RCC 7860 (cell line): ENCODE measurements around the gene SLC24A5.

Source experiments
- DNase-seq: peaks from one replicate; pipeline ENCODE4 v3.0.0-alpha.2; 2015; ENCODE audit warnings: low spot score
- FAIRE-seq: peaks from 2 replicates; lab custom pipeline; 2012; peaks lifted over from hg19 to GRCh38; lab: Jason Lieb, UNC

SLC24A5 gene

DNA sequence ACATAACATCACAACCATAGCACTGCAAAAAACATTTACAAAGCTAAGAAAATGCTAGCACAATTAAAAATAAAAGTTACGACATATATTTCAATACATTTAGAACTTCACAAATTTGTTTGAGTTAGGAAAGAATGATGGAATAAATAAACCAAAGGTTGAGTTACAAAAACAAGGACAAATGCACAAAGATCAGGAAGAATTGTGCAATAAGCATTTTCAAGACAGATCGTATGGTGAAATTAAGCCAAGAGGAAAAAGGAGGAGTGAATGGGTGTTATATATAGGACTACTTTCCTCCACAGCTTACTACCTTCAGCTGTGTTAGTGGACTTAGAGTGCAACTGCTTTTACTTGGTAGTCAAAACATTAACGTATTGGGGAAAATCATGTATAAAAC, 64.7 kb downstream of the SLC24A5 start:
- FAIRE-seq (no peak), DNase-seq (no peak)

DNA sequence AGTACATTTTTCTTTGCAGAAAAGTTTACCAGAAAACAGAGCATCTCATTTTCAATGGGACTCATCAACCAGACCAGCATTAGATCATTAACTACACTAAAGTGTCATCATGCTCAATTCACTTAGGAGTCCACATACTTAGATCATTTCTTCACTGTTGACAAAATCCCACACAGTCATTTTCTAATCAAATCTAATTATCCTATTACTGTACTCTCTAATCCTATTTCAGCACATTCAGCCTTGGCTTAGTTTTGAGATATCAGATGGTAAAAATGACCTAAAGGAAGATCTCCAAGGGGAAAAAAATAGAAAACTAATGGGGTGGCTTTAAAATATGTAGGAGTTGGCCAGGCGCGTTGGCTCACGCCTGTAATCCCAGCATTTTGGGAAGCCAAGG, 65.5 kb downstream of the SLC24A5 start:
- no peak for FAIRE-seq
- no peak for DNase-seq

DNA sequence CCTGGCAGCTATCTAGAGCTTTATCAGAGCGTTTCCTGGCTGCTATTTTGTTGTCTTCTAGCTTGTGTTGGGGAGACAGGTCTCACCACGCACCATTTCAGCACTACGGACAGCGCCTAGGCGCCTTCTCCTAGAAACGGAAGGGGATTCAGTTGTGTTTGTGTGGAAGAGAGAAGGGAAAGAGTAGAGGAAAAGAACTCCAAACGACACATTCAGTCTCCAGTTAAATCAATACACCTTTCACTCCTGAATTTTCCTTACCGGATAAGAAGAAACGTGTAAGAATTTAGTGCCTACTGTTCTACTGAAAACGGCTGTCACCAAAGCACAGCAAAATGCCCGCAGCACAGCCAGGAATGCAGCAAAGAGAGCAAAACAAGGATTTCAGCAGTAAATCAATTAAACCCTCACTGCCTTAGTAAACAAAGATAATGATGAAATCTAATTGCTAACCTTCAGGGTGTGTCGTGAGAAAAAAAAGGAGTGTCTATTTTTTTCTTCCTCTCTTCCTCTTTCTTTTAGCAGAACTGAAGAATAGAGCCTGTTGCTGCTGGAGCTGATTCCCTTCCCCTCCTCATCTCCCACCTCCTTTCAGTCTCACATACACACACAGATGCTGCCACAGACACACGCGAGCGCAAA, 70.3 kb downstream of the SLC24A5 start:
- no peak for FAIRE-seq
- no peak for DNase-seq

DNA sequence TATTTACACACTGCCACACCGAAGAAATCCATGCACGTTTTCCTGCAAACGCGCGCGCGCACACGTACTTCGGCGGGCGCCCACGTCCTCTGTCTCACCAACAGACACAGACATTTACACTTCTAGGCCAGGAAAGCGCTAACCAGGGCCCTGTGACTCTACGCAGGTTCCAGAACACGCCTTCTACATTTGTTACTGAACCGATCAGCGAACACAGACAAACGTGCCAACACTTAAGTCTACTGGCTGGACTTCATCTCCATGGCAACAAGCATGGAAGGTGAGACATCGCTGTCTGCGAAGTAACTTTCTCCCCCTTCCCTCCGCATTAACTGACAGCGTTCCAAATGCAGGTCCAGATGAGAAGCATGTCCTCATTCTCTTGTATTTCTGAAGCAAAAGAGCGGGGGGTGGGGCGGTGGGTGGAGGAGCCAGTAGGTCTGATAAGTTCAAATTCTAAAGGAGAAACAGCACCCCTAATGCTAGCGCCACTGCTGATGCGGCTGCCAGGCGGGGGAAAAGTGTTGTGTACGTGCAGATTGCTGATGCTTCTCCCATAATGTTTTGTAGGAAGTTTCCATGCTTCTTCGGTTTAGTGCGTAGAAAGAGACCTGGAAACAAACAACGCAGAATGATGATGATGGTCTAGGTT, 70.9 kb downstream of the SLC24A5 start, which contains the start of gene CTXN2:
CTXN2 (plus strand) TSS at position 92 of the 652 bp plus-strand sequence. CDS start 9,636 bp downstream, outside the sequence.
- DNase-seq: no peak
- FAIRE-seq: no peak
